DND-41 (cell line): ENCODE data around the gene FTSJ3.

Experiments
- ATAC-seq: fragments of 200-7000 bp; cut with Tn5 transposase; 3 replicates; pipeline ENCODE4 v1.9.1; 2021; ENCODE audit warnings: low read depth; ENCODE audit not compliant: insufficient read depth
- DNase-seq: peaks from one replicate; pipeline ENCODE4 v3.0.0-alpha.2; 2020
- H2AFZ ChIP-seq: 2 replicates; pipeline ENCODE4 v1.6.0; 2012; ENCODE audit warnings: low read depth, low read length
- H3K27ac ChIP-seq: 2 replicates; pipeline ENCODE4 v1.5.1; 2012; ENCODE audit warnings: low read length, inconsistent platforms
- H3K27me3 ChIP-seq: fragments of 200-600 bp; sonication (generic); 2 replicates; pipeline ENCODE4 v1.6.0; 2012; ENCODE audit warnings: low read length, mild to moderate bottlenecking, inconsistent platforms; ENCODE audit not compliant: insufficient read depth, poor library complexity
- H3K36me3 ChIP-seq: 2 replicates; pipeline ENCODE4 v1.5.1; 2012; ENCODE audit warnings: low read length, inconsistent platforms; ENCODE audit not compliant: insufficient read depth
- H3K4me1 ChIP-seq: 2 replicates; pipeline ENCODE4 v1.5.1; 2012; ENCODE audit warnings: mild to moderate bottlenecking, low read length; ENCODE audit not compliant: insufficient read depth
- H3K4me2 ChIP-seq: 2 replicates; pipeline ENCODE4 v1.6.0; 2012; ENCODE audit warnings: mild to moderate bottlenecking, moderate library complexity, low read length, inconsistent platforms; ENCODE audit not compliant: insufficient read depth
- H3K4me3 ChIP-seq, 2 experiments: fragments of 200-600 bp in 1 of 2; shearing (Covaris generic) in 1 of 2; 2 replicates each; pipeline ENCODE4 v1.5.1; 2012 to 2016; ENCODE audit warnings: inconsistent platforms in 2 of 2, low read length in 2 of 2, mild to moderate bottlenecking in 2 of 2, low read depth in 1 of 2, moderate library complexity in 1 of 2
- H3K79me2 ChIP-seq: 2 replicates; pipeline ENCODE4 v1.6.0; 2012; ENCODE audit warnings: low read length, inconsistent platforms; ENCODE audit not compliant: insufficient read depth
- H3K9ac ChIP-seq: 2 replicates; pipeline ENCODE4 v1.6.0; 2012; ENCODE audit warnings: low read depth, mild to moderate bottlenecking, inconsistent platforms, low read length, moderate library complexity
- H3K9me3 ChIP-seq: 2 replicates; pipeline ENCODE4 v1.5.1; 2012; ENCODE audit warnings: low read length, moderate library complexity, mild to moderate bottlenecking, inconsistent platforms; ENCODE audit not compliant: insufficient read depth, severe bottlenecking
- H4K20me1 ChIP-seq: 2 replicates; pipeline ENCODE4 v1.6.0; 2012; ENCODE audit warnings: low read length; ENCODE audit not compliant: insufficient read depth
- EZH2 ChIP-seq: IDR thresholded peaks from 3 replicates; pipeline ENCODE4 v1.6.1; 2012; ENCODE audit warnings: borderline replicate concordance, low read depth, mild to moderate bottlenecking, moderate library complexity, low read length, inconsistent platforms; ENCODE audit not compliant: severe bottlenecking
- TF ChIP-seq, protein P1 (sequence below): IDR thresholded peaks from 2 replicates; pipeline ENCODE4 v1.5.1; 2012; ENCODE audit warnings: borderline replicate concordance, low read length, moderate library complexity, mild to moderate bottlenecking; ENCODE audit not compliant: poor library complexity, severe bottlenecking; ENCODE audit errors: extremely low read depth

The FTSJ3 gene

DNA sequence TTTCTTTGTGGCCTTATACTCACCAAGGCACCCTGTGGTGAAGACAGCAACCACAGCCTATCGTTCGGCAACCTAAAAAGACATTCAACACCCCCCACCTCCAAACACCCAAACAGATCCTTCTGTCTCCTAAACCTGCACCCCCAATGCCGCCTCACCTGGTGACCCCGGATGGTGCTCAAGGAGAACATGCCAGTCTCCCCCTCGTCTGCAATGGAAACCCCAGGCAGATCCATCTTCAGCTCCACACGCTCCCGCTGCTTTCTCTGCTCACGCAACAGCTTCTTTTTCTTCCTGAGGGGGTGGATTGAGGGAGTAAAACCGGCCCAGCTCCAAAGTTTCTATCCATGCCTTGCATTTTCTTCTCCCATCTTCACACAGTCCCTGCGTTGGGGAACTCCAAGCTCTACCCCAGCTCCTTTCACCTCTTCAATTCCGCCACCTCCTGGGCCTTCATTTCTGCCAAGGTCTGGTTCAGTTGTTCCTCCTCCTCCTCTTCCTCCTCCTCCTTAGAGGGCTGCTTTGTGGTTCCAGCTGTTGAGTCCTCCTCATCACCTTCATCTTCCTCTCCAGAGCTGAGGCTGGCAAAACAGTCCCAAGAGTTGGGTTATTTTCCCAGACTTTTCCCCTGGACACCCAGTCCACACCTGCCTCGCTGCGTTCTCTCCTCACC lies 3.7 kb downstream of the FTSJ3 start:
- Histone ChIP-seq H3K27me3 (no peaks in the 10 kb centered on the region), H3K4me3 (no peak overlapping the region), H3K36me3 (peaks cover 73% of the 10 kb centered on the region), H4K20me1 (peaks cover 29% of the 10 kb centered on the region), H3K4me1 (peaks cover 29% of the 10 kb centered on the region), H3K9me3 (no peaks in the 10 kb centered on the region), H3K4me2 (no peak overlapping the region), H3K27ac (no peak overlapping the region), H2AFZ (no peak overlapping the region), H3K79me2 (peaks cover 49% of the 10 kb centered on the region), H3K9ac (no peak overlapping the region)
- DNase-seq (no peak), ATAC-seq (no peak)
- TF ChIP-seq, protein P1, sequence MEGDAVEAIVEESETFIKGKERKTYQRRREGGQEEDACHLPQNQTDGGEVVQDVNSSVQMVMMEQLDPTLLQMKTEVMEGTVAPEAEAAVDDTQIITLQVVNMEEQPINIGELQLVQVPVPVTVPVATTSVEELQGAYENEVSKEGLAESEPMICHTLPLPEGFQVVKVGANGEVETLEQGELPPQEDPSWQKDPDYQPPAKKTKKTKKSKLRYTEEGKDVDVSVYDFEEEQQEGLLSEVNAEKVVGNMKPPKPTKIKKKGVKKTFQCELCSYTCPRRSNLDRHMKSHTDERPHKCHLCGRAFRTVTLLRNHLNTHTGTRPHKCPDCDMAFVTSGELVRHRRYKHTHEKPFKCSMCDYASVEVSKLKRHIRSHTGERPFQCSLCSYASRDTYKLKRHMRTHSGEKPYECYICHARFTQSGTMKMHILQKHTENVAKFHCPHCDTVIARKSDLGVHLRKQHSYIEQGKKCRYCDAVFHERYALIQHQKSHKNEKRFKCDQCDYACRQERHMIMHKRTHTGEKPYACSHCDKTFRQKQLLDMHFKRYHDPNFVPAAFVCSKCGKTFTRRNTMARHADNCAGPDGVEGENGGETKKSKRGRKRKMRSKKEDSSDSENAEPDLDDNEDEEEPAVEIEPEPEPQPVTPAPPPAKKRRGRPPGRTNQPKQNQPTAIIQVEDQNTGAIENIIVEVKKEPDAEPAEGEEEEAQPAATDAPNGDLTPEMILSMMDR, result no peak
- TF ChIP-seq EZH2, result no peak

DNA sequence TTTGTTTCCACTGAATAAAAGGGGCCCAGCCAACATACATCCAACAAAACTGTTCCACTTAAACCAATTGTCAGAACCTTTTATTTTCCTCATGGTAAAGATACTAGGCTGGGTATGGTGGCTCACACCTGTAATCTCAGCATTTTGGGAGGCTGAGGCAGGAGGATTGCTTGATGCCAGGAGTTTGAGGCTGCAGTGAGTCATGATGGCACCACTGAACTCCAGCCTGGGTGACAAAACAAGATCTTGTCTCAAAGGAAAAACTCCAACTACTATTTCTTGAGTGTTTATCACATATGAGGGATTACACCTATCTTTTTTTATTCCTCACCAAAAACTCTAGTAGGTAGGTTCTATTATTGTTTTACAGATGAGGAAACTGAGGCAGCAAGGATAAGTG lies 4.9 kb downstream of the FTSJ3 start:
- H3K4me1 ChIP-seq, result peaks cover 20% of the 10 kb centered on the region
- H3K9me3 ChIP-seq, result no peaks in the 10 kb centered on the region
- no peak overlapping the region for H3K27ac ChIP-seq
- H4K20me1 ChIP-seq, result peaks cover 33% of the 10 kb centered on the region
- no peak overlapping the region for H3K4me2 ChIP-seq
- no peak overlapping the region for H3K9ac ChIP-seq
- peaks cover 36% of the 10 kb centered on the region for H3K79me2 ChIP-seq
- H3K27me3 ChIP-seq, result no peaks in the 10 kb centered on the region
- no peak overlapping the region for H2AFZ ChIP-seq
- H3K36me3 ChIP-seq, result peaks cover 81% of the 10 kb centered on the region
- DNase-seq (no peak), ATAC-seq (no peak)
- H3K4me3 ChIP-seq, result no peak overlapping the region
- TF ChIP-seq EZH2, result no peak
- TF ChIP-seq, protein P1, result no peak

DNA sequence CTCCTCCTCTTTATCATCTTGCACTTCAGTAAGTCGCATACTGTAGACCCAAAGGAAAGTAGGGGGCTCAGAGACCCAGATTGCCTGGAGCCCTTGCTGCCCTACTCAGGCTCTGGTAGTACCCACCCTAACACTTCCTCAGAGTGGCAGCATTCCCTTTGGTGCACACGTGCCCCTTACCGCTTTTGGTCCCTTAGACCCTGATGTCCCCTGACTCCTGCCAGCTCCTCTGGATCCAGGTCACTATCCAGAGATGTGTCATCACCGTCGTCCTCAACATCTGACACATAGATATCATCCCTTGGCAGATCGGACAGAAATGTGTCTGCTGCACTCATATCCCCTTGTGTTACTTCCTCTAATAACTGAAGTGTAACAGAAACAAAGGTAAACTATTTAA lies 5.7 kb downstream of the FTSJ3 start:
- ATAC-seq (no peak), DNase-seq (no peak)
- no peak for TF ChIP-seq EZH2
- TF ChIP-seq, protein P1, result no peak
- Histone ChIP-seq H3K79me2 (peaks cover 33% of the 10 kb centered on the region), H2AFZ (no peak overlapping the region), H3K36me3 (peaks cover 88% of the 10 kb centered on the region), H3K4me3 (no peak overlapping the region), H3K27ac (no peak overlapping the region), H3K9ac (no peak overlapping the region), H3K4me1 (peaks cover 20% of the 10 kb centered on the region), H4K20me1 (peaks cover 34% of the 10 kb centered on the region), H3K4me2 (no peak overlapping the region), H3K9me3 (no peaks in the 10 kb centered on the region), H3K27me3 (no peaks in the 10 kb centered on the region)
